ENCODE data around the gene MAP7D1. TPM values are rescaled to one million over a fixed set of nuclear protein-coding genes. Genes with fewer than 3 reads are reported as not detected.
A peak's percentile ranks its signal among the peaks of the same experiment; 100 is the strongest.
"Not testable (repeated sequence)": the region's sequence is repeated elsewhere in the genome, so short reads cannot be mapped to it uniquely, and the experiment has no call there.

The MAP7D1 gene
- total RNA-seq, 2 experiments from 2014 or later = 138 to 143 TPM

GRCh38 chr1:36196805-36197204 is 40.8 kb downstream of the MAP7D1 start:
- DNase-seq; H3K36me3 Mint-ChIP-seq; H3K27me3 Mint-ChIP-seq; POLR2A ChIA-PET; H3K9me3 Mint-ChIP-seq; H3K4me1 Mint-ChIP-seq (ENCODE audit: low read depth); H3K27ac Mint-ChIP-seq; intact Hi-C loops (cut with micrococcal nuclease); H3K4me3 Mint-ChIP-seq: not testable (repeated sequence)
- CTCF ChIA-PET = interaction anchor here (1.8 kb wide), 1 partner anchor 9 kb away, joined by 7 read pairs; no protein-coding TSS in a partner anchor

- H3K9me3 Mint-ChIP-seq = no peaks in the 10 kb centered on the region
- H3K27ac Mint-ChIP-seq = no peak overlapping the region
- H3K4me3 Mint-ChIP-seq = no peak overlapping the region
- H3K36me3 Mint-ChIP-seq = no peaks in the 10 kb centered on the region
- no peaks in the 10 kb centered on the region for H3K27me3 Mint-ChIP-seq
- intact Hi-C loops (cut with micrococcal nuclease) = no loop called here
- POLR2A ChIA-PET = no interaction called here
- H3K4me1 Mint-ChIP-seq (ENCODE audit: low read depth) = no peaks in the 10 kb centered on the region
- DNase-seq = no peak
- CTCF ChIA-PET = no interaction called here
These were observed 42.7 kb downstream of the MAP7D1 start for GRCh38 chr1:36198641-36199040.

- no peaks in the 10 kb centered on the region for H3K4me1 Mint-ChIP-seq (ENCODE audit: low read depth)
- ChIA-PET CTCF (no interaction called here), POLR2A (no interaction called here)
- no peak overlapping the region for H3K4me3 Mint-ChIP-seq
- no peak overlapping the region for H3K27ac Mint-ChIP-seq
- intact Hi-C loops (cut with micrococcal nuclease) = no loop called here
- H3K27me3 Mint-ChIP-seq = no peaks in the 10 kb centered on the region
- DNase-seq = no peak
- H3K36me3 Mint-ChIP-seq = no peaks in the 10 kb centered on the region
- H3K9me3 Mint-ChIP-seq = no peaks in the 10 kb centered on the region
These were observed 44.2 kb downstream of the MAP7D1 start for GRCh38 chr1:36199934-36200741.

- H3K27ac Mint-ChIP-seq = no peak overlapping the region
- ChIA-PET POLR2A (no interaction called here), CTCF (no interaction called here)
- no peaks in the 10 kb centered on the region for H3K9me3 Mint-ChIP-seq
- no peaks in the 10 kb centered on the region for H3K27me3 Mint-ChIP-seq
- H3K4me3 Mint-ChIP-seq = no peak overlapping the region
- DNase-seq = no peak
- intact Hi-C loops (cut with micrococcal nuclease) = no loop called here
- H3K4me1 Mint-ChIP-seq (ENCODE audit: low read depth) = peaks cover 10% of the 10 kb centered on the region
- no peaks in the 10 kb centered on the region for H3K36me3 Mint-ChIP-seq
These were observed 47.1 kb downstream of the MAP7D1 start for GRCh38 chr1:36203027-36203553.

- Mint-ChIP-seq H3K36me3 (no peaks in the 10 kb centered on the region), H3K4me1 (ENCODE audit: low read depth) (peaks cover 10% of the 10 kb centered on the region), H3K27me3 (no peaks in the 10 kb centered on the region), H3K27ac (no peak overlapping the region), H3K9me3 (no peaks in the 10 kb centered on the region), H3K4me3 (no peak overlapping the region)
- ChIA-PET POLR2A (no interaction called here), CTCF (no interaction called here)
- intact Hi-C loops (cut with micrococcal nuclease) = no loop called here
- DNase-seq = no peak
These were observed 47.8 kb downstream of the MAP7D1 start for GRCh38 chr1:36203554-36204346.

- CTCF ChIA-PET = no interaction called here
- POLR2A ChIA-PET = no interaction called here
- DNase-seq = no peak
- no peaks in the 10 kb centered on the region for H3K9me3 Mint-ChIP-seq
- intact Hi-C loops (cut with micrococcal nuclease) = no loop called here
- no peak overlapping the region for H3K4me3 Mint-ChIP-seq
- no peaks in the 10 kb centered on the region for H3K27me3 Mint-ChIP-seq
- H3K4me1 Mint-ChIP-seq (ENCODE audit: low read depth) = peaks cover 10% of the 10 kb centered on the region
- no peak overlapping the region for H3K27ac Mint-ChIP-seq
- no peaks in the 10 kb centered on the region for H3K36me3 Mint-ChIP-seq
These were observed 48.5 kb downstream of the MAP7D1 start for GRCh38 chr1:36204347-36204909.

- no peaks in the 10 kb centered on the region for H3K9me3 Mint-ChIP-seq
- ChIA-PET POLR2A (interaction anchor here (0.7 kb wide), 1 partner anchor 248 kb away, joined by 4 read pairs; no protein-coding TSS in a partner anchor), CTCF (interaction anchor here (1.5 kb wide), 1 partner anchor 18 kb away, joined by 4 read pairs; no protein-coding TSS in a partner anchor)
- no peaks in the 10 kb centered on the region for H3K27me3 Mint-ChIP-seq
- H3K27ac Mint-ChIP-seq = peak overlapping the region; percentile 4
- intact Hi-C loops (cut with micrococcal nuclease) = no loop called here
- H3K4me3 Mint-ChIP-seq = no peak overlapping the region
- H3K36me3 Mint-ChIP-seq = no peaks in the 10 kb centered on the region
- peaks cover 10% of the 10 kb centered on the region for H3K4me1 Mint-ChIP-seq (ENCODE audit: low read depth)
- no peak for DNase-seq
These were observed 50.4 kb downstream of the MAP7D1 start for GRCh38 chr1:36206323-36206858.

GRCh38 chr1:36207339-36207738 is 51.4 kb downstream of the MAP7D1 start:
- no peaks in the 10 kb centered on the region for H3K9me3 Mint-ChIP-seq
- peaks cover 10% of the 10 kb centered on the region for H3K4me1 Mint-ChIP-seq (ENCODE audit: low read depth)
- H3K27ac Mint-ChIP-seq = no peak overlapping the region
- H3K27me3 Mint-ChIP-seq = no peaks in the 10 kb centered on the region
- ChIA-PET POLR2A (no interaction called here), CTCF (interaction anchor here (1.5 kb wide), 1 partner anchor 19 kb away, joined by 4 read pairs; no protein-coding TSS in a partner anchor)
- H3K4me3 Mint-ChIP-seq = no peak overlapping the region
- H3K36me3 Mint-ChIP-seq = no peaks in the 10 kb centered on the region
- intact Hi-C loops (cut with micrococcal nuclease) = no loop called here
- no peak for DNase-seq

- no peak overlapping the region for H3K27ac Mint-ChIP-seq
- CTCF ChIA-PET = interaction anchor here (1.5 kb wide), 1 partner anchor 16 kb away, joined by 3 read pairs; no protein-coding TSS in a partner anchor
- POLR2A ChIA-PET = no interaction called here
These were observed 53.2 kb downstream of the MAP7D1 start for GRCh38 chr1:36208978-36209703.

GRCh38 chr1:36211307-36211706 is 55.3 kb downstream of the MAP7D1 start:
- Mint-ChIP-seq H3K4me1 (ENCODE audit: low read depth) (peaks cover 9% of the 10 kb centered on the region), H3K27ac (no peak overlapping the region), H3K36me3 (no peaks in the 10 kb centered on the region), H3K4me3 (no peak overlapping the region), H3K9me3 (no peaks in the 10 kb centered on the region), H3K27me3 (no peaks in the 10 kb centered on the region)
- intact Hi-C loops (cut with micrococcal nuclease) = no loop called here
- ChIA-PET POLR2A (interaction anchor here (1.3 kb wide), 1 partner anchor 13 kb away, joined by 6 read pairs; the partner anchor contains the start of gene THRAP3), CTCF (interaction anchor here (0.7 to 1.3 kb wide), 2 partner anchors 23 to 28 kb away, joined by 3 to 6 read pairs; no protein-coding TSS in a partner anchor)
- no peak for DNase-seq

More at GRCh38 chr1:36208978-36209703, 53.2 kb downstream of the MAP7D1 start:
- Mint-ChIP-seq H3K36me3 (no peaks in the 10 kb centered on the region), H3K27me3 (no peaks in the 10 kb centered on the region), H3K4me1 (ENCODE audit: low read depth) (peaks cover 10% of the 10 kb centered on the region), H3K9me3 (no peaks in the 10 kb centered on the region), H3K4me3 (no peak overlapping the region)
- intact Hi-C loops (cut with micrococcal nuclease) = no loop called here
- DNase-seq = no peak

GRCh38 chr1:36211841-36212240 is 55.9 kb downstream of the MAP7D1 start:
- no peak overlapping the region for H3K4me3 Mint-ChIP-seq
- no peaks in the 10 kb centered on the region for H3K9me3 Mint-ChIP-seq
- no peaks in the 10 kb centered on the region for H3K36me3 Mint-ChIP-seq
- DNase-seq = no peak
- POLR2A ChIA-PET = interaction anchor here (1.3 kb wide), 1 partner anchor 12 kb away, joined by 6 read pairs; the partner anchor contains the start of gene THRAP3
- intact Hi-C loops (cut with micrococcal nuclease) = no loop called here
- CTCF ChIA-PET = interaction anchor here (0.6 to 1.6 kb wide), 5 partner anchors 24 to 112 kb away, joined by 3 to 6 read pairs (median 3); no protein-coding TSS in a partner anchor
- H3K27ac Mint-ChIP-seq = no peak overlapping the region
- H3K4me1 Mint-ChIP-seq (ENCODE audit: low read depth) = peaks cover 4% of the 10 kb centered on the region
- no peaks in the 10 kb centered on the region for H3K27me3 Mint-ChIP-seq
